Colonic mucosa (tissue), 4 donors: ENCODE measurements around the gene TCF4. TPM values are rescaled to one million over a fixed set of nuclear protein-coding genes. Genes with fewer than 3 reads are reported as not detected.

Source experiments
- DNase-seq: peaks from one replicate; pipeline ENCODE4 v3.0.0-alpha.2; 2020
- H3K27ac ChIP-seq: fragments of 200-600 bp; one replicate; pipeline ENCODE4 v1.8.0; 2021
- H3K27me3 ChIP-seq: fragments of 200-600 bp; one replicate; pipeline ENCODE4 v1.8.0; 2021
- H3K36me3 ChIP-seq: fragments of 200-600 bp; one replicate; pipeline ENCODE4 v1.8.0; 2021
- H3K4me1 ChIP-seq: fragments of 200-600 bp; one replicate; pipeline ENCODE4 v1.8.0; 2021; ENCODE audit warnings: mild to moderate bottlenecking
- H3K4me3 ChIP-seq: fragments of 200-600 bp; one replicate; pipeline ENCODE4 v1.8.0; 2021
- H3K9ac ChIP-seq, 2 donors: one replicate each; pipeline ENCODE4 v1.7.0; 2013; ENCODE audit warnings: control low read depth in 2 of 2, low read depth in 2 of 2, low read length in 2 of 2
- H3K9me3 ChIP-seq: fragments of 200-600 bp; one replicate; pipeline ENCODE4 v1.8.0; 2021
- intact Hi-C: fragments of 100-400 bp; cut with DNase I; formaldehyde crosslinking; loops from one replicate; pipeline ENCODE4 v1.14.1; 2022
- total RNA-seq, 2 donors: library from RNA; stranded (reverse); fragmentation: NEBNext Ultra II Directional in 1 of 2; extraction: Animal tissue kit (Norgen Biotek cat#: 25700) in 1 of 2; gene quantifications; one replicate each; pipeline ENCODE4 v1.2.1, GENCODE V29; 2021
- TF ChIP-seq, protein P1 (sequence below): fragments of 200-600 bp; IDR thresholded peaks from one replicate; pipeline ENCODE4 v1.8.0; 2022; ENCODE audit warnings: antibody characterized with exemption, mild to moderate bottlenecking
- donor health status: healthy.
- donor health status: DM: no; HTN: no; CAD: no.
- donor health status: DM: no; HTN: no; CAD: no.

Gene TCF4
- total RNA-seq, 2 donors from 2014 or later = 9.8 to 29.0 TPM

DNA sequence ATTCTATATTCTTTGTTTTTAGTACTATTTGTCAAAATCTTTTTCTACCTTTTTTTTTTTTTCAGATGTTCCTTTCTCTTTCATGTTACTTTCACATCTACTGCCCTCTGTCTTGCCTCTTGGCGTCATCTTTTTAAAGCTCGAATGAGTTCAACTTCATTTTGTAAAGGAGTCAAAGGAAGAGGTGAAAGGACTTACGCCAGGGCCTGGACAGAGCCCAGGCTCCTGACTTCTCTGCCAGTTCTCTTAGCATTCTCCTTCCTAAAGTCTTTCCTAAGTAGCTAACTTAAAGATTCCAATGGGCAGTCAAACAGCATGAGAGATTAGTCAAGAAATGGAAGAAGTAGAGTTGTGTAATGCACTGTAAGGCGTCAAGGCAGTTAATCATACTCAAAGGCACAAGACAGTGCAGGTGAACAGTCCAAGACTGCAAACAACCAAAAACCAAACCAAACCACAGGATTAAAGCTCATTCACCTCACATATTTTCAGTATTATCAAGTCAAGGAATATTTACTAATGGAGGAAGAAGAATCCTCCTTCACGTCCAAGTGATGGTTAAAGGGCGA lies 301.7 kb downstream of the TCF4 start:
- TF ChIP-seq, protein P1, sequence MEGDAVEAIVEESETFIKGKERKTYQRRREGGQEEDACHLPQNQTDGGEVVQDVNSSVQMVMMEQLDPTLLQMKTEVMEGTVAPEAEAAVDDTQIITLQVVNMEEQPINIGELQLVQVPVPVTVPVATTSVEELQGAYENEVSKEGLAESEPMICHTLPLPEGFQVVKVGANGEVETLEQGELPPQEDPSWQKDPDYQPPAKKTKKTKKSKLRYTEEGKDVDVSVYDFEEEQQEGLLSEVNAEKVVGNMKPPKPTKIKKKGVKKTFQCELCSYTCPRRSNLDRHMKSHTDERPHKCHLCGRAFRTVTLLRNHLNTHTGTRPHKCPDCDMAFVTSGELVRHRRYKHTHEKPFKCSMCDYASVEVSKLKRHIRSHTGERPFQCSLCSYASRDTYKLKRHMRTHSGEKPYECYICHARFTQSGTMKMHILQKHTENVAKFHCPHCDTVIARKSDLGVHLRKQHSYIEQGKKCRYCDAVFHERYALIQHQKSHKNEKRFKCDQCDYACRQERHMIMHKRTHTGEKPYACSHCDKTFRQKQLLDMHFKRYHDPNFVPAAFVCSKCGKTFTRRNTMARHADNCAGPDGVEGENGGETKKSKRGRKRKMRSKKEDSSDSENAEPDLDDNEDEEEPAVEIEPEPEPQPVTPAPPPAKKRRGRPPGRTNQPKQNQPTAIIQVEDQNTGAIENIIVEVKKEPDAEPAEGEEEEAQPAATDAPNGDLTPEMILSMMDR = no peak
- DNase-seq = no peak
- no peak overlapping the region for H3K9ac ChIP-seq
- no peak overlapping the region for H3K4me3 ChIP-seq
- no peaks in the 10 kb centered on the region for H3K27me3 ChIP-seq
- no peaks in the 10 kb centered on the region for H3K4me1 ChIP-seq
- H3K9me3 ChIP-seq = no peaks in the 10 kb centered on the region
- no peaks in the 10 kb centered on the region for H3K36me3 ChIP-seq
- H3K27ac ChIP-seq = no peak overlapping the region
- intact Hi-C loops = no loop called here

DNA sequence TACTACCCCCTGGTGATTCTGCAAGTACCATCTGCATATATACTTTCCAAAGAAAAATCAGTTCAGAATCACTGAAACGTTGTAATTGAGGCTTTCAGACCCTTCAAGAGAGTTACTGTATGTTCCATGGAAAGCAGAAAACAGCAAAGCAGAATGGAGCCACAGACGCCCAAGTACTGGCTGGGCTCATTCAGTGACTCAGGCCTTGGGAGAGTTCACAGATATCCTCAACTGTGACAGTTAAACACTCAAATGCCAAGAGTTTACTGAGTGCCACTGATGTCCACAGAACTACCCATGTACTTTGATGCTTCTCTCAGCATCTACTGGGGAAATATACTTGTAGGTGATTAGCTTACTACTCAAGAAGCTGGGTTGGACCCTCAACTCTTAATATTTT lies 303.4 kb downstream of the TCF4 start:
- Histone ChIP-seq H3K4me1 (no peaks in the 10 kb centered on the region), H3K9me3 (no peaks in the 10 kb centered on the region), H3K4me3 (no peak overlapping the region), H3K9ac (no peak overlapping the region), H3K27ac (no peak overlapping the region), H3K36me3 (no peaks in the 10 kb centered on the region), H3K27me3 (no peaks in the 10 kb centered on the region)
- intact Hi-C loops = no loop called here
- TF ChIP-seq, protein P1 = no peak
- DNase-seq = no peak

DNA sequence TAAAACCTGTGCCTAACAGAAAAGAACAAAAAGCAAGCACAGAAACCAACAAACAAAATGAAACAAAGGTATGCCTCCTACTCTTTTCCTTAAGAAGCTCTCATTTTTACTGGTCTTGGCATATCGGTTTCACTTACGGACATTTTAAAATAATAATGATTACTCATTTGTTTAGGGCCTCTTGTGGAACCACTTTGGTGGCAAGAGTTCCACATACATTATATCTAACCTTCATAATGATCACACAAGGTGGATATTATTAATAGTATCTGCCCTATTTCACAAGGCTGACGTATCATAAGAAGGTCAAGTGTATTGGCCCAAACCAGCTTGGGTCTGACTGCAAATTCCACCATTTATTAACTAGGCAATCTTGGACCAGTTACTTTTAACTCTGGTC lies 304.7 kb downstream of the TCF4 start:
- Histone ChIP-seq H3K9ac (no peak overlapping the region), H3K27ac (no peak overlapping the region), H3K4me3 (no peak overlapping the region), H3K27me3 (no peaks in the 10 kb centered on the region), H3K36me3 (no peaks in the 10 kb centered on the region), H3K4me1 (no peaks in the 10 kb centered on the region), H3K9me3 (no peaks in the 10 kb centered on the region)
- DNase-seq = no peak
- intact Hi-C loops = no loop called here
- TF ChIP-seq, protein P1 = no peak

DNA sequence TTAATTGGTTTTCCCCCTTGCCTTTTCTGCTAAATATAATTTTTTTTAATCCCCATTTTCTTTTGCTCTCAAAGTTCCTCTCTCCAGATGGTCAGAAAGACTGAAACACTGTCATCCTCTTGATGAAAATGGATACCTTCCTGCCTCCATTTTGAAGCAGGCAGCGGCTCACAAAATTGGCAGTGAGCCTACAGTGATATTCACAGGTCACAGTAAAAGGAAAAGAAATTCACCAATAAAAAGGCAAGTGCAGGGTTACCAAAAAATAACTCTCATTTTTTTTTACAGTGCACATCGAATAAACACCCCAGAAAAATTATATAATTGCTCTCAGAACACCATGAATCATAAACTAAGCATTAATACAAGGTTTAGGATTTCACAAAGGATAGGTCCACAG lies 307.5 kb downstream of the TCF4 start:
- H3K36me3 ChIP-seq = no peaks in the 10 kb centered on the region
- no peaks in the 10 kb centered on the region for H3K27me3 ChIP-seq
- intact Hi-C loops = no loop called here
- H3K27ac ChIP-seq = no peak overlapping the region
- H3K4me3 ChIP-seq = no peak overlapping the region
- TF ChIP-seq, protein P1 = no peak
- H3K4me1 ChIP-seq = no peaks in the 10 kb centered on the region
- no peak overlapping the region for H3K9ac ChIP-seq
- no peaks in the 10 kb centered on the region for H3K9me3 ChIP-seq
- DNase-seq = no peak

DNA sequence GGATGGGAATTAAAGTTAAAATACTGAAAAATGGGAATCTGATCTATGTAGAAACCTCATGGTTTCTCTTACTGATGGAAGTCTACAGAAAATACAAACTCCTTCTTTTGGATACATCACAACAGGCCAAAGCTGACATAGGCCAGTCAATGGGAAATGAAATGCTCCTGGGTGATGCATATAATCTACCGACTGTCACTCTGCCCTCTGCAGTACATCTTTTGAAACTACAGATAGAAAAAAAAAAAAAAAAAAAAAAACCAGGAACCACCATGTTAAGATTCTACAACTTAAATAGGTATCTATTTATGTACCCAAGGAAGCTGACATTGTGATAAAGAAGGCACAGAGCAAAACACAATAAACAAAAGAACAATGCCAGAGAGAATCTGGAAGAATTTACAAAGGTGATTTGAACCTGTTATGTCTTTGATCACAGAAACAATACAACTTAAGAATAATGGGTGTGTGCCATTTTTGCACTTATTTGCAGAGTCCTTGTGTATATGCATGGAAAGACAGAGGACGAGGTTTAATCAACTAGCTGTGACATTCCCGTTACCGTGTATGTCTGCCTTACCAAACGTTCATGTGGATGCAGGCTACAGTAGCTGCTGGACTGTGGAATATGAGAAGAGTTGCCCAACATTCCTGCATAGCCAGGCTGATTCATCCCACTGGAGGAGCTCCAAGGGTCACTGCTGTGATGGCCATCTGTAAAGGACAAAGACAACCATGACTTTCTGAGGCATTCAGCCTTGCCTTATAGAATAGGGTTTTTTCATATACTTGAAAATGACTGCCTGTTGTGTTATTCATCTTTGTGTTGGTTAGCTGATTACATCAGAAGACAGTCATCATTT lies 312.7 kb downstream of the TCF4 start:
- Histone ChIP-seq H3K9ac (no peak overlapping the region), H3K27ac (no peak overlapping the region), H3K9me3 (no peaks in the 10 kb centered on the region), H3K27me3 (no peaks in the 10 kb centered on the region), H3K36me3 (no peaks in the 10 kb centered on the region), H3K4me1 (no peaks in the 10 kb centered on the region), H3K4me3 (no peak overlapping the region)
- TF ChIP-seq, protein P1 = peak; percentile 24
- no peak for DNase-seq
- intact Hi-C loops = no loop called here
